Cardiac muscle cell (in vitro differentiated cells and primary cell): Measurements from ENCODE around the gene ATXN1. TPM values are rescaled to one million over a fixed set of nuclear protein-coding genes. Genes with fewer than 3 reads are reported as not detected.

Experiments used
- DNase-seq, 2 donors: peaks; one replicate each; pipeline versions ENCODE4 v3.0.0 to v3.0.0-alpha.2; 2010 to 2017; ENCODE audit warnings: low read depth in 1 of 2, low spot score in 1 of 2
- H3K27ac ChIP-seq: fragments of 200-600 bp; sonication (generic); 2 replicates; pipeline ENCODE4 v1.5.1; 2016
- H3K27me3 ChIP-seq: fragments of 200-600 bp; sonication (generic); 2 replicates; pipeline ENCODE4 v1.6.0; 2016; ENCODE audit warnings: control low read depth
- H3K36me3 ChIP-seq: fragments of 200-600 bp; sonication (generic); 2 replicates; pipeline ENCODE4 v1.5.1; 2016; ENCODE audit warnings: control low read depth
- H3K4me1 ChIP-seq: fragments of 200-600 bp; sonication (generic); 2 replicates; pipeline ENCODE4 v1.8.1; 2017; ENCODE audit warnings: low read depth, mild to moderate bottlenecking, mixed run types
- H3K4me3 ChIP-seq: fragments of 200-600 bp; sonication (generic); 2 replicates; pipeline ENCODE4 v1.5.1; 2016; ENCODE audit warnings: mild to moderate bottlenecking
- H3K9me3 ChIP-seq: fragments of 200-600 bp; sonication (generic); 2 replicates; pipeline ENCODE4 v1.5.1; 2017; ENCODE audit warnings: low read depth, mild to moderate bottlenecking, control low read depth
- CTCF ChIP-seq: IDR thresholded peaks from 2 replicates; pipeline ENCODE4 v1.5.1; 2012; ENCODE audit warnings: low read depth, mild to moderate bottlenecking, low read length
- polyA plus RNA-seq: library from polyadenylated mRNA; unstranded; fragments of >200 nt; fragmentation: Nextera tagmentation; extraction: Ambion mirVana; gene quantifications from 2 replicates; pipeline ENCODE4 v1.2.1, GENCODE V29; 2016
- total RNA-seq: library from RNA; depleted of rRNA; stranded (reverse); fragments of >200 nt; gene quantifications from 2 replicates; pipeline ENCODE4 v1.2.3, GENCODE V29; 2016

Gene ATXN1
- total and polyA plus RNA-seq, 2 experiments from 2014 or later, result 15.1 to 37.4 TPM

GRCh38 chr6:16669227-16669626 lies 92.0 kb downstream of the ATXN1 start:
- Histone ChIP-seq H3K4me3 (no peak overlapping the region), H3K27me3 (no peaks in the 10 kb centered on the region), H3K27ac (no peak overlapping the region), H3K4me1 (peaks cover 8% of the 10 kb centered on the region), H3K36me3 (no peaks in the 10 kb centered on the region), H3K9me3 (no peaks in the 10 kb centered on the region)
- no peak for TF ChIP-seq CTCF
- peak in 1 of 2 donors; percentile 35 for DNase-seq

GRCh38 chr6:16667509-16667908 lies 93.8 kb downstream of the ATXN1 start:
- Histone ChIP-seq H3K27me3 (no peaks in the 10 kb centered on the region), H3K36me3 (no peaks in the 10 kb centered on the region), H3K9me3 (no peaks in the 10 kb centered on the region), H3K4me1 (peaks cover 8% of the 10 kb centered on the region), H3K27ac (no peak overlapping the region), H3K4me3 (no peak overlapping the region)
- no peak for TF ChIP-seq CTCF
- DNase-seq, result no peak

DNA sequence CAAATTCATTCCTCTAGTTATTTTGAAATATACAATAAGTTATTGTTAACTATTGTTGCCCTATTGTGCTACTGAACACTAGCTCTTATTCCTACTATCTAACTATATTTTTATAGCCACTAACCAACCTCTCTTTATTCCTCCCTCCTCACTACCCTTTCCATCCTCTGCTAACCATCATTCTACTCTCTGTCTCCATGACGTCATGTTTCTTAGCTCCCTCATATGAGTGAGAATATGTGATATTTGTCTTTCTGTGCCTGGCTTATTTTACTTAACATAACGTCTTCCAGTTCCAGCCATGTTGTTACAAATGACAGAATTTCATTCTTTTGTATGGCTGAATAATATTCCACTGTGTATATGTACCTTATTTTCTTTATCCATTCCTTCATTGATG lies 95.3 kb downstream of the ATXN1 start:
- no peak for DNase-seq
- TF ChIP-seq CTCF, result no peak
- Histone ChIP-seq H3K9me3 (no peaks in the 10 kb centered on the region), H3K36me3 (no peaks in the 10 kb centered on the region), H3K27ac (no peak overlapping the region), H3K27me3 (no peaks in the 10 kb centered on the region), H3K4me3 (no peak overlapping the region), H3K4me1 (peaks cover 8% of the 10 kb centered on the region)

DNA sequence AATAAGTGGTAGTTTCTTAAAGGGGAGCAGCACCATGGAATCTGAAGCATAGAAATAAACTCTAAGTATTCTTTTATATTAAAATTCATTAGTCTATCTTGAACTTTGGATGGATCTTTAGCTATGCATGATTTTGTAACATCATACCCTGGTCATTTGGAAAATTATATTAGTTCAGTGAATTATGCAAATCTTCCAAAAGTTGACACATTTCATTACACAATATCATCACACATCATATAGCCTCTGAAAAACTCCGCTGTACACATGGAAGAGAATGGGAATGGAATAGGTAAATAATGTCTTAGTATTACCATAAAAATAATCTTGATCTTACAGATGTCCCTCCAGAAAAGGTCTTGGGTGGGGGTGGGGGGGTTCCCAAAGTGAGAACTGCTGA lies 96.1 kb downstream of the ATXN1 start:
- H3K27ac ChIP-seq, result no peak overlapping the region
- H3K27me3 ChIP-seq, result no peaks in the 10 kb centered on the region
- H3K9me3 ChIP-seq, result no peaks in the 10 kb centered on the region
- TF ChIP-seq CTCF, result no peak
- no peak overlapping the region for H3K4me3 ChIP-seq
- peaks cover 9% of the 10 kb centered on the region for H3K4me1 ChIP-seq
- H3K36me3 ChIP-seq, result no peaks in the 10 kb centered on the region
- no peak for DNase-seq

DNA sequence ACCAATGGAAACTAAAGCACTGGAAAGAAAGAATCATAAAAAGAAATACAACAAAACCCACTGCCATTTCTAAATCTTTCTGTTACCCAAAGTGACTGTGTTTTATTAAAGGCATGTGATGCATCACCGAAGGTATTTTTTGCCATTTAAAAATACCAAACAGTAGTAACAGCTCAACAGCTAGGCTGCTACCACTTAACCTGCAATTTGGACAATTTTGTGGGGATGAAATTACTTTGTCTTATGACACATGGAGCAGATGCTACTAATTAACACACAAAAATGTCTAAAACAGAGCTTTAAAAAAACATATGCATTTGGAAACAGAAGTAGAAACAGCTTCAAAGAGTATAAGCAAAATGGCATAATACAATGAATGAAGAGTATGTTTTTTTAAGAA lies 97.4 kb downstream of the ATXN1 start:
- H3K4me3 ChIP-seq, result no peak overlapping the region
- no peak for DNase-seq
- H3K4me1 ChIP-seq, result peaks cover 17% of the 10 kb centered on the region
- H3K9me3 ChIP-seq, result no peaks in the 10 kb centered on the region
- TF ChIP-seq CTCF, result no peak
- H3K36me3 ChIP-seq, result no peaks in the 10 kb centered on the region
- no peak overlapping the region for H3K27ac ChIP-seq
- H3K27me3 ChIP-seq, result no peaks in the 10 kb centered on the region

GRCh38 chr6:16660157-16660497 lies 101.1 kb downstream of the ATXN1 start:
- no peak for TF ChIP-seq CTCF
- Histone ChIP-seq H3K36me3 (peaks cover 3% of the 10 kb centered on the region), H3K27me3 (no peaks in the 10 kb centered on the region), H3K27ac (no peak overlapping the region), H3K9me3 (no peaks in the 10 kb centered on the region), H3K4me1 (peaks cover 28% of the 10 kb centered on the region), H3K4me3 (no peak overlapping the region)
- DNase-seq, result no peak
